Prostate gland (tissue), 2 donors: Measurements from ENCODE around the gene GSTM2. TPM values are rescaled to one million over a fixed set of nuclear protein-coding genes. Genes with fewer than 3 reads are reported as not detected.

Experiments used
- DNase-seq: peaks from one replicate; pipeline ENCODE4 v3.0.0-alpha.2; 2019; ENCODE audit warnings: low spot score
- H3K27ac ChIP-seq, 2 donors: fragments of 200-600 bp; sonication (generic); 2 replicates each; pipeline ENCODE4 v1.5.1; 2017 to 2019
- H3K27me3 ChIP-seq: fragments of 200-600 bp; sonication (generic); replicated peaks from 2 replicates; pipeline ENCODE4 v1.5.1; 2019; ENCODE audit not compliant: insufficient read depth
- H3K36me3 ChIP-seq, 2 donors: fragments of 200-600 bp; sonication (generic); 1 replicate in 1 of 2; 2 replicates in 1 of 2; pipeline versions ENCODE4 v1.5.1 to v1.8.1; 2017 to 2019
- H3K4me1 ChIP-seq: fragments of 200-600 bp; sonication (generic); replicated peaks from 2 replicates; pipeline ENCODE4 v1.5.1; 2019
- H3K4me3 ChIP-seq, 2 donors: fragments of 200-600 bp; sonication (generic); 2 replicates each; pipeline ENCODE4 v1.5.1; 2017 to 2019
- H3K9me3 ChIP-seq: fragments of 200-600 bp; sonication (generic); 2 replicates; pipeline ENCODE4 v1.5.1; 2017
- CTCF ChIP-seq, 4 experiments: fragments of 200-600 bp in 2 of 4; fragments of 450-650 bp in 2 of 4; sonication (generic) in 2 of 4; IDR thresholded peaks; 1 replicate in 3 of 4; 2 replicates in 1 of 4; pipeline ENCODE4 v1.5.1; 2016 to 2019; ENCODE audit warnings: antibody characterized with exemption in 4 of 4, mild to moderate bottlenecking in 2 of 4, moderate library complexity in 2 of 4
- POLR2A ChIP-seq: fragments of 450-650 bp; IDR thresholded peaks from one replicate; pipeline ENCODE4 v1.6.1; 2016; ENCODE audit warnings: antibody characterized with exemption, mild to moderate bottlenecking
- POLR2AphosphoS5 ChIP-seq: sonication (generic); formaldehyde crosslinking; IDR thresholded peaks from one replicate; pipeline ENCODE4 v1.6.1; 2017; ENCODE audit warnings: antibody characterized with exemption
- WGBS: methylation state at CpG from one replicate; pipeline ENCODE4 v1.1.5; 2018; 5-methylcytosine and 5-hydroxymethylcytosine counted together
- intact Hi-C: fragments of 100-400 bp; cut with DNase I; formaldehyde crosslinking; loops from one replicate; pipeline ENCODE4 v1.14.2; 2022
- total RNA-seq, 2 donors: library from RNA; depleted of rRNA; stranded (reverse); fragments of >200 nt; gene quantifications; one replicate each; pipeline ENCODE4 v1.1.0, GENCODE V29; 2016

GSTM2 gene
- total RNA-seq, 2 donors from 2014 or later = 47.5 to 79.5 TPM

GRCh38 chr1:109639063-109639840 is 28.6 kb upstream of the GSTM2 start:
- H3K4me1 ChIP-seq = no peaks in the 10 kb centered on the region
- no peaks in the 10 kb centered on the region for H3K36me3 ChIP-seq
- H3K27me3 ChIP-seq = no peaks in the 10 kb centered on the region
- H3K4me3 ChIP-seq = no peak overlapping the region
- no peaks in the 10 kb centered on the region for H3K9me3 ChIP-seq
- DNase-seq = no peak
- TF ChIP-seq CTCF (IDR thresholded peaks at IDR 0.05) (no peak), POLR2AphosphoS5 (no peak), POLR2A (no peak)
- WGBS = 87% methylated on average over 9 of the region's 9 CpGs
- intact Hi-C loops = no loop called here
- H3K27ac ChIP-seq = no peak overlapping the region

- Histone ChIP-seq H3K27ac (no peak overlapping the region), H3K9me3 (no peaks in the 10 kb centered on the region), H3K4me1 (no peaks in the 10 kb centered on the region), H3K4me3 (no peak overlapping the region), H3K36me3 (no peaks in the 10 kb centered on the region), H3K27me3 (no peaks in the 10 kb centered on the region)
- no peak for DNase-seq
- no peak for TF ChIP-seq POLR2A
- no peak for TF ChIP-seq CTCF (IDR thresholded peaks at IDR 0.05)
- TF ChIP-seq POLR2AphosphoS5 = no peak
- WGBS = 53% methylated on average over 6 of the region's 6 CpGs
- intact Hi-C loops = loop anchor here (5.0 kb wide), 2 partner anchors 132 to 342 kb away; partner anchors contain the start of gene AHCYL1
These were observed 28.0 kb upstream of the GSTM2 start for GRCh38 chr1:109639841-109640184.

GRCh38 chr1:109640285-109640865 is 27.5 kb upstream of the GSTM2 start:
- peak; percentile 75 for DNase-seq
- Histone ChIP-seq H3K4me3 (no peak overlapping the region), H3K4me1 (no peaks in the 10 kb centered on the region), H3K9me3 (no peaks in the 10 kb centered on the region), H3K36me3 (no peaks in the 10 kb centered on the region), H3K27ac (no peak overlapping the region), H3K27me3 (no peaks in the 10 kb centered on the region)
- TF ChIP-seq CTCF (IDR thresholded peaks at IDR 0.05) (peak; percentile 77 to 86 (median 85)), POLR2AphosphoS5 (no peak)
- intact Hi-C loops = loop anchor here (5.0 kb wide), 2 partner anchors 132 to 342 kb away; partner anchors contain the start of gene AHCYL1
- WGBS = 49% methylated on average over 5 of the region's 5 CpGs

GRCh38 chr1:109641078-109641740 is 26.6 kb upstream of the GSTM2 start:
- Histone ChIP-seq H3K27ac (no peak overlapping the region), H3K4me3 (no peak overlapping the region), H3K27me3 (no peaks in the 10 kb centered on the region), H3K4me1 (no peaks in the 10 kb centered on the region), H3K36me3 (no peaks in the 10 kb centered on the region), H3K9me3 (no peaks in the 10 kb centered on the region)
- WGBS = 84% methylated on average over 2 of the region's 2 CpGs
- no peak for TF ChIP-seq POLR2AphosphoS5
- TF ChIP-seq CTCF (IDR thresholded peaks at IDR 0.05) = no peak
- TF ChIP-seq POLR2A = no peak
- no peak for DNase-seq
- intact Hi-C loops = loop anchor here (5.0 kb wide), 2 partner anchors 131 to 341 kb away; partner anchors contain the start of gene AHCYL1
